HG03565 (cell line): ENCODE results near the gene KRTAP5-9.
"Not testable (repeated sequence)": the region's sequence is repeated elsewhere in the genome, so short reads cannot be mapped to it uniquely, and the experiment has no call there.

ENCODE experiments used
- ATAC-seq: cut with Tn5 transposase; IDR thresholded peaks from one replicate; pipeline ENCODE4 v1.9.1; 2021; ENCODE audit warnings: mild to moderate bottlenecking, moderate library complexity; ENCODE audit not compliant: unreplicated experiment

KRTAP5-9 gene

GRCh38 chr11:71548120-71548519, at the start of gene KRTAP5-9:
Gene KRTAP5-9, plus strand, starts transcription at chr11:71548420. Its CDS starts 238 bp downstream, at chr11:71548658.
- ATAC-seq: no peak

DNA sequence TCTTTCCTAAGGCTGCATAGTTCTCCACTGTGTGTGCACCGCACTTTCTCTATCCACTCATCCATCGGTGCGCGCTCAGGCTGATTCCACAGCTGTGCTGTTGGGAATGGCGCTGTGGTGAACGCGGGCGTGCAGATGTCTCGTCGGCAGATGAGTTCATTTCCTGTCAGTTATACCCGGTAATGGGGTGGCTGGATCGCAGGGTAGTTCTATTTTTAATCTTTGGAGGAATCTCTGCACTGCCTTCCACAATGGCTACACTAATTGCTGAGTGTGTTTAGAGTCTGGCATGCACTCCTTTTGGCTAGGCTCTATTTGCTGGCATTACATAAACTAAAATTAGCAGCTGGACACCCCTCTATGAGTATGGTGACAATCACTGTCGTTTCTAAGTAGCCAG, 49.1 kb upstream of the KRTAP5-9 start:
- no peak for ATAC-seq

GRCh38 chr11:71499546-71499945, 48.7 kb upstream of the KRTAP5-9 start:
- ATAC-seq: no peak

DNA sequence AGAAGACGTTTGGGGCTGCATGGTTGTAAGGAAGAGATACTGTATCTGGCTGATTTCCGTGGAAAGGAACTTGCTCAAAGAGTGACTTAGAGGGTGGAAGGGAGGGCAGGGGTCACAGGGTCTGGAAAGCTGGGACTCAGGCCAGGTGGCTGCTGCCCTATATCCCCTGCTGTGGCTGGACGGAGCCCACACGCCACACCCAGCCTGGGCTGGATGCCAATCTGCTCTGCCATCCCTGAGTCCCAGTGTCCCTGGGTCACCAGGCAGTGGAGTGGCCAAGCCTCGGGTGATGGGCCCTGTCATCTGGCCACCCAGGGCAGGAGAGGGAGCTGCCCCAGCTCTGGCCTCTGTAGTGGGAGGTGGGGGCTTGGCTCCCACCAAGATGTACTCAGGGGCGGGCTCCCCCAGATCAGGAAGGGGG, 47.6 kb upstream of the KRTAP5-9 start:
- no peak for ATAC-seq

DNA sequence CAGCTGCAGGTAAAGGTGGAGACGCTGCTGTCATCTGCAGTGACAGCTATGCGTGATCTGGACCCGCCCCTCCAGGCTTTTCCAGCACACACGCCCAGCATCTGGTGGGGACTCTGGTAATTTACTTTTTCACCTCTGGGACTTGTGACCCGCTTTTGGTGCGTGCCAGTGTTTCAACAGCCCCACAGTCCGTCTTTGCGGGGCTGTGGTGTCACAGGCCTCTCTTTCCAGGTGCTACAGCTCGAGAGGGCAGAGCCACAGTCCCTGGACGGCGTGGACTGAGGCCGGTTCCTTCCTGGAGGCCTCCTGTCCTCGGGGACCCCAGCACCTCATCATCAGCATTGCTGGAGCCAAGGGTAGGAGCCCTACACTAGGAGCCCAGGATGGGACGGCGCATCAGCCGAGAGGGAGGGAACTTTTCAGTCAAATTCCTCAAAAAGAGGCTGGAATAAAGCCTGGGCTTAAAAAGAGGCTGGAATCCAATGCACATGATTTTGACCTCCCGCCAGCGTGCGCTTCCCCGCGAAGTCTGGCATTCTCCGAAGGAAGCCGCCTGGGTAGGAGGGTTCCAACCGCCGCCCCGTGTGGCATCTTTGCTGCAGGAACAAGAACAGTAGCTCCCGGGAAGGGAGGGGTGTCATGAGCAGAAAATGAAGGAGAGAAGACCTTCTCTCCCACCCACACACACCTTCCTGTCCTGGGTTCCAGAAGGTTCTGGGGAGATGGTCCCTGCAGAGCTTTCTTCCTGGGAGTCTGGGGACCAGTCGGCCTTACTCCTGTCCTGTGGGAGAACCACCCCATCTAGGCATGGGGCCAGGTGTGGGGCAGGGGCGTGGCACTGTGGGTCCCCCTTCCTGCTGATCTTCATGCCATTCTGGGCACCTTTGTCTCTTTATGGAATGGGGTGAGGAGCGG, 46.9 kb upstream of the KRTAP5-9 start:
- ATAC-seq: no peak

DNA sequence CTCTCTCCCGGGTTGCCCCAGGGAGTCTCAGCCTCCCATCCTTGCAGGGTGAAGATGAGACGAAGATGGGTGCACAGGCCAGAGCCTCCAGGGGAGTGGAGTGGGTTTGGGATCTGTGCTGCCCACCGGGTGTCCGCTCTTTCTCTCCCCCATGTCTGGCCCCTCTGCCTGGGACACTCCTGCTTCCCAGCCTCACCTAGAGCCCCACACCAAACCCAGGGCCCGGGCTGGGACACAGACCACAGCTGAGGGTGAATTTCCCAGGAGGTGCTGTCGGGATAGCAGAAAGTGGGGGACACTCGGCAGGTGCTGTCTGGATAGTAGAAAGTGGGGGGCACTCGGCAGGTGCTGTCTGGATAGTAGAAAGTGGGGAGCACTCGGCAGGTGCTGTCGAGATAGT, 46.2 kb upstream of the KRTAP5-9 start:
- no peak for ATAC-seq

DNA sequence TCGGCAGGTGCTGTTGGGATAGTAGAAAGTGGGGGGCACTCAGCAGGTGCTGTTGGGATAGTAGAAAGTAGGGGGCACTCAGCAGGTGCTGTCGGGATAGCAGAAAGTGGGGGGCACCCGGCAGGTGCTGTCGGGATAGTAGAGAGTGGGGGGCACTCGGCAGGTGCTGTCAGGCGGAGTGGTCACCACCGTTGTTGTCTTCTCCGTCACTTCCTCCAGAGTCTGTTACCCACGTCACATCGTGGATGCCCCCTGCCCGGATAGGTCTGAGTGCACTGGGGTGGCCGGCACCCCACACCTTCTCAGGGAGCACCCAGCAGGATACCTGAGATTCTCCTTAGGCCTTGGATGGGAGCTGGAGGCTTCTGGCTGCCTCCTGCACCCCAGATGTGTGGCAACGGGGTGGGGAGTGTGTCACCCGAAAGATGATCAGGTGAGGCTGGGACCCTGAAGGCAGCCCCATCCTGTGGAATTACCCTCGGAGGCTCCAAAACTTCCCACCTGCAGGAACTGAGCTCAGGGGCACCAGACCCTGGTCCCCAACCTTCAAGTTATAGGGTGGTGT, 45.3 kb upstream of the KRTAP5-9 start:
- no peak for ATAC-seq

- no peak for ATAC-seq
Measured at GRCh38 chr11:71504531-71504930, 43.7 kb upstream of the KRTAP5-9 start.

DNA sequence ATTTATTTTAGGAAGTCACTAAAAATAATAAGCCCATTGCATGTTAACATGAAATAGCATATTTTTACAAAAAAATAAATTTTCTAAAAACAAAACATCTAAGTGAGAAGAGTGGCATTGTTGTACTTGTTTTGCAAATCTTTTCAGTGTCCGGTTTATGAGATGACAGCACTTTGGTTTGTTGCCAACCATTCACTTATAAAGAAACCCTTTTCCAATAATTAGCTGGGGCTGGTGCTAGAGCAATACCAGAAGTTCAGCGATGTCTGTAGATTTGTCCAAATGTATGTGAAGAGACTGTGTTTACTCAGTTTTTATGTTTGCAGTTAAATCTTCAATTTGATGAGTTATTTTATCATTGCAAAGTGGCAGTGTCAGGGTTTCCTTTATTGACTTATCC, 43.2 kb upstream of the KRTAP5-9 start:
- ATAC-seq: no peak

DNA sequence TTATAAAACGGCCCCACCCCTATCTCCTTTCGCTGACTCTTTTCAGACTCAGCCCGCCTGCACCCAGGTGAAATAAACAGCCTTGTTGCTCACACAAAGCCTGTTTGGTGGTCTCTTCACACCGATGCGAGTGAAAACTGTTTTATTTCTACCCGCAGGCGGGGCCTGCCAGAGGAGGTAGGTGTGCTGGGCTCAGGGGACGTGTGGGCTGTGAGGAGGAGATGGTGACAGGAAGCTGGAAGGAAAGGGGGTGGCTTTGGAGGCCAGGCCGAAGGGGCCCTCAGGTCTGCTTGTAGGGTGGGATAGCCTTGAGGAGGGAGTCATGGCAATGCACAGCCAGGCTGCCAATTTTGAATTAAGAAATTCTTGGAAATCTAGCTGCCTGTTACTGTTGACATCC, 42.4 kb upstream of the KRTAP5-9 start:
- ATAC-seq: no peak

DNA sequence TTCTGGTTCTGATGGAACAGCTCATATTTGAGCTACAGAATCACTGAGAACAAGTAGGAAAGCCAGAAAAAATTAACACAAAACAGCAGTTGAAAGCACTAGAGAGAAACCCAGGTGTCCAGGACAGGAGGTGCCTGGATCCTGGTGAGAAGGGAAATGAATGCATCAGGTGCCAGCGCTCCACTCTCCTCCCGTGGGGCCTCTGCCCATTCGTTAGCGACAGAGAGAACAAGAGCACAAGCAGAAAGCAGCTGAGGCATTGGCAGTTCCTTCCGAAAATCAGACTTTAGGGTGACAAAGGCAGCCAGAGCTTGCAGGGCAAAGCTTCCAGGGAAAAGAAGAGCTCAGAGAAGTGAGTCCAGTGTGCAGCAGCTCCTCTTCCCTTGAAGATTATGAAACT, 41.1 kb upstream of the KRTAP5-9 start:
- no peak for ATAC-seq

DNA sequence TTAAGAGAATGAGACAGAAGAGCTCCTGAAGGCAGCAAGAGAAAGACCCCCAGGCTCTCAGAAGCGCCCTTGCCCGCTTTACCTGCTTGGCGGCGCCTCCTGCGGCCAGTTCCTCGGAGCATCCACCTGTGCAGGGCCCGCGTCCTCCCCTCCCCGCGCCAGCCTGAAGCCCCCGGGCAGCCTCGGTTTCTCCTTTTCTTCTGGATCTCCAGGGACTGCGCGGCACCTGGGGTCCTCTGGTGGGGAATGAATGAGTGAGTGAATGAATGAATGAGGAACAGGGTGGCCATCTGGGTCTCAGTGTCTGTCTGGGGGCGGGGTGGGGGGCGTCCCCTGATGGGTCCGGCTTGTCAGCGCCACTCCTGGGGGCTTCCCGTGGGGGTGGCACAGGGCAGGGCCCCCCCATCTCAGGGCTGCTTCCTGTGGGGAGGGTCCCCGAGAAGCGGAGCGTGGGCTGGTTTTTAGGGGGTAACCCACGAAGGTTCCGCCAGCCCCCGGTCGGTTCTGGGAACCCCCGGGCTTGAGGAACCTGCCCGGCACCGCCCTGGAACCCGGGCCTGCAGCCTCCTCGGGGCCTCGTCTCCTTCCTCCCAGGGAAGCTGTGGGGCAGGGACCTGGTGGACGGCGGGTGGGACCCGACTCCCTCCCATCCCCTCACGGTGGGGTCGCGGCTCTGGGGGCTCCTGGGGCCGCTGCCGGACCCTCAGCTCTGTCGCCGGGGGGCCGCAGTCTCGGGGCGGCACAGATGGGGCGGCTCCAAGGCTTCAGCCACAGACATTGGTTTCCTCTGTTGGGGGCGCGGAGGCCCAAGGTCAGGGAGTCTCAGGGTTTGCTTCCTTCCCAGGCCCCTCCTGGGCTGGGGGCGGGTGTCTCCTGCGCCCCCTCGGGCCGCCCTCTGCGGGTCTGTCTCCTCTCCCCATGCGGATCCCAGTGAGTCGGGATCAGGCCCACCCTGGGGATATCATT, 29.4 kb upstream of the KRTAP5-9 start:
- ATAC-seq: no peak

GRCh38 chr11:71519546-71519945, 28.7 kb upstream of the KRTAP5-9 start:
- ATAC-seq: no peak

DNA sequence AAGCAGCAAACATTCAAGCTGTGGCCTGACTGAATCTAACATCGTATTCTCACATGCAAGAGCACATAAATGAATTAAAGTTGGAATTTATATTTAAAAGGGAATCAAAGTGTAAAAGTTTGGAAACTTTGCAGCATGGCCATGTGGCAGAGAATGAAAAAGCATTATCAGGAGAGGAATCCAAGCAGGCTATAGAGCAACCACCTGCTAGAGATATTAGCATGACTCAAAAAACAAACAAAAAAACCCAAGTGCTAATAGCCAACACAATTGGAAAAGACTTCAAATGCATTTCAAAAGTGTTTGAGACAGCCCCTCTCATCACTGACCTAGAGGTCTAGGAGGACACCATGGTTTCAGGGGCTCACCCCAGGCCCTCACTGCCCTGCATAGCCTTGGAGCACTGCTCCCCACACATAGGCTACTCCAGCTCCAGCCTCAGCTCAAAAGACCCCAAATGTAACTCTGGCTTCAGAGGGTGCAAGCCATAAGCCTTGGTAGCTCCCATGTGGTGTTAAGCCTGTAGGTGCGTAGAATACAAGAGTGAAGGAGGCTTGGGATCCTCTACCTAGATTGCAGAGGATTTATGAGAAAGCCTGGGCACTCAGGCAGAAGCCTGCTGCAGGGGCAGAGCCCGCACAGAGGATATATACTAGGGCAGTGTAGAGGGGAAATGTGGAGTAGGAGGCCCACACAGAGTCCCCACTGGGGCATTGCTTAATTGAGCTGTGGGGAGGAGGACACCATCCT, 22.9 kb upstream of the KRTAP5-9 start:
- no peak for ATAC-seq

DNA sequence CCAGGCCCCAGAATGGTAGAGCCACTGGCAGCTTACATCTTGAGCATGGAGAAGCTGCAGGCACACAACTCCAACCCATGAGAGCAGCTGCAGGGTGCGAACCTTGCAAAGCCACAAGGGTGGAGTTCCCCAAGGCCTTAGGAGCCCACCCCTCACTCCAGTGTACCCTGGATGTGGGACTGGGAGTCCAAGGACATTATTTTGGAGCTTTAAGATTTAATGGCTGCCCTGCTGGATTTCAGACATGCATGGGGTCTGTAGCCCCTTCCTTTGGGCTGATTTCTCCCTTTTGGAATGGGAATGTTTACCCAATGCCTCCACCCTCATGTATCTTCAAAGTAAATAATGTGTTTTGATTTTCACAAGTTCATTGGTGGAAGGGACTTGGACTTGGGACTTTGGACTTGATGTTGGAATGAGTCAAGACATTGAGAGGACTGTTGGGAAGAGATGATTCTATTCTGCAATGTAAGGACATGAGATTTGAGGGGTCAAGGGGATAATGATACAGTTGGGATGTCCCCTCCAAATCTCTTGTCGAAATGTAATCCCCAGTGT, 22.2 kb upstream of the KRTAP5-9 start:
- no peak for ATAC-seq

DNA sequence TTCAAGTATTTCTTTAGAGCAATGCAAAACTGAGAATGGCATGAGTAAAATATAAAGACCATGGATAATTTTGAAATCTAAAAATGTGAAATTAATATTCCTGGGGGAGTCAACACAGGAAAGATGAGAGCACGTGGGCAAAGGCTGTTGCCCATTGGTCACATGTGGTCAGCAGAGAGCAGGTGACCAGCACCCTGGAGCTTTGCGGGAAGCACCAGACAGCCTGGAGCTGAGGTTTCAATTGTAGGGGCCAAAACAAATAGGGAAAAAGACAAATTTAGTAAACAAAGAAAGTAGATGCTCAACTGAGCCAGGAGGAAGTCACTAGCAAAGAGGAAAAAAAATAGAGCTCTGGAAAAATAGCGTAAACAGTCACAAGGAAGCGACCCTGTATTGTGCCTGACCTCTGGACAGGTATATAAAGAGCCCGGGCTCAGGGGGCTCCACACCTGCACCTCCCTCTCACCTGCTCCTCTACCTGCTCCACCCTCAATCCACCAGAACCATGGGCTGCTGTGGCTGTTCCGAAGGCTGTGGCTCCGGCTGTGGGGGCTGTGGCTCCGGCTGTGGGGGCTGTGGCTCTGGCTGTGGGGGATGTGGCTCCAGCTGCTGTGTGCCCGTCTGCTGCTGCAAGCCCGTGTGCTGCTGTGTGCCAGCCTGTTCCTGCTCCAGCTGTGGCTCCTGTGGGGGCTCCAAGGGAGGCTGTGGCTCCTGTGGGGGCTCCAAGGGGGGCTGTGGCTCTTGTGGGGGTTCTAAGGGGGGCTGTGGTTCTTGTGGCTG, 21.2 kb upstream of the KRTAP5-9 start, which contains the start of gene KRTAP5-7:
Gene KRTAP5-7, plus strand, starts transcription at position 472 of the 780 bp plus-strand sequence. Its CDS starts 34 bp downstream, at position 506.
- not testable (repeated sequence) for ATAC-seq

GRCh38 chr11:71527576-71528210, 20.5 kb upstream of the KRTAP5-9 start:
- no peak for ATAC-seq

DNA sequence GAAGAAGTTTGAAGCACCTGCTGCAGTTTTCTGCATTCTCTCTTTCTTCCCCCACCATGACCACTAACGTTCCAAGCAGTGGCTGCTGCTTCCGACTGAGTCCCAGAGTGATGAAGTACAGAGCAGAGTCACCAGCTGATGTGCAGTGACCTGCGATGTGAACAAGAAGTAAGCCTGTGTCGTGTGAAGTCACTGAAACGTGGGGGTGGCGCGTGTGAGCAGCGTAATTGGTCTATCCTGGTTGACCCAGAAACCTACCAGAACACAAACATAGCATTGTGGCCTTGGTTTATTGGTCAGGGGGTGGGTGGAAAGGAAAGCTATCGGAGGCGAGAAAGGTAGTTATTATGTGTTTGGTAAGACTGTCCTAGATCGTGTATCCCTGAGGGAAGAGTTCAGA, 17.6 kb upstream of the KRTAP5-9 start:
- ATAC-seq: no peak
